ENCODE data around the gene RAB7B.
"Not testable (repeated sequence)": the region's sequence is repeated elsewhere in the genome, so short reads cannot be mapped to it uniquely, and the experiment has no call there.

RAB7B gene

GRCh38 chr1:206002871-206003801 is at the start of gene RAB7B:
RAB7B (minus strand) TSS chr1:206003395; CDS start chr1:205994135, 9,260 bp downstream.
- Histone ChIP-seq H3K9me3 (ENCODE audit: control insufficient read depth, low read length) (no peaks in the 10 kb centered on the region), H3K4me3 (ENCODE audit: low read length) (peak within 1 kb of the TSS; percentile 1), H3K27me3 (ENCODE audit: control insufficient read depth, insufficient read depth, low read length) (no peaks in the 10 kb centered on the region), H3K36me3 (ENCODE audit: control insufficient read depth, insufficient read depth, low read length) (no peaks in the 10 kb centered on the region), H3K9ac (ENCODE audit: low read length) (peak within 1 kb of the TSS; percentile 43), H3K4me1 (ENCODE audit: control insufficient read depth, insufficient read depth, low read length) (peaks cover 64% of the 10 kb centered on the region)

- H3K27me3 ChIP-seq (ENCODE audit: control insufficient read depth, insufficient read depth, low read length); H3K36me3 ChIP-seq (ENCODE audit: control insufficient read depth, insufficient read depth, low read length); H3K9me3 ChIP-seq (ENCODE audit: control insufficient read depth, low read length); H3K4me3 ChIP-seq (ENCODE audit: low read length); H3K9ac ChIP-seq (ENCODE audit: low read length): not testable (repeated sequence)
- peaks cover 16% of the 10 kb centered on the region for H3K4me1 ChIP-seq (ENCODE audit: control insufficient read depth, insufficient read depth, low read length)
Observed at GRCh38 chr1:206052231-206052865, 49.2 kb upstream of the RAB7B start.

- peaks cover 16% of the 10 kb centered on the region for H3K4me1 ChIP-seq (ENCODE audit: control insufficient read depth, insufficient read depth, low read length)
- H3K4me3 ChIP-seq (ENCODE audit: low read length), result no peak overlapping the region
- H3K36me3 ChIP-seq (ENCODE audit: control insufficient read depth, insufficient read depth, low read length), result no peaks in the 10 kb centered on the region
- H3K27me3 ChIP-seq (ENCODE audit: control insufficient read depth, insufficient read depth, low read length), result no peaks in the 10 kb centered on the region
- no peaks in the 10 kb centered on the region for H3K9me3 ChIP-seq (ENCODE audit: control insufficient read depth, low read length)
- H3K9ac ChIP-seq (ENCODE audit: low read length), result no peak overlapping the region
Observed at GRCh38 chr1:206050655-206051235, 47.5 kb upstream of the RAB7B start.

DNA sequence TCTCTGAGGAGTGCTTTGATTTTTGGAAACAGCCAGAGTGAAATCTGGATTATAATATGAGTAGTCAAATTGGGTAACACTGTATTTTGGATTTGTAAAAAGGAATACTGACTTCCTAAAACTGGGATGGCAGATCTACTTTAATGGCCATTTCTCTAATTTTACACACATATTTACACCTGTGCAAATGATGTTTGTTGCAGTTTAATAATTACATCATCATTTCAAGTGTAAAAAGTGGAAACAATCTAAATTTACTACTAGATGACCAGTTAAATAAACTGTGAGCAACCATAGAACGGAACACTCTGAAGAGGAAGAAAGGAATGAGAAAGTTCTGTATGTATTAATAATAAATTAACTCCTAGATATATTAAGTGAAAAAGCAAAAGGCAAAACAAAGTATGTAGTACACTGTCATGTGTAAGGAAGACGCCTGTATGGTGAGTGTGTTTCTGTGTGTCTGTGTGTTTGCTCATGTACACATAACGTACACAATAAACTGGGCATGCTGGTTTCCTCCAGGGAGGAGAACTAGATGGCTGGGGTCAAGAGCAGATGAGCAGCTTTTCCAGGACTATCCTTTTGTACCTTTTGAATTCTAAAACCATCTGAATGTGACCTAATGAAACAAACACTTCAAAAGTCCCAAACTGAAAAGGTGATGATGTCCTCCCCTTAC is 46.9 kb upstream of the RAB7B start:
- peaks cover 16% of the 10 kb centered on the region for H3K4me1 ChIP-seq (ENCODE audit: control insufficient read depth, insufficient read depth, low read length)
- H3K9ac ChIP-seq (ENCODE audit: low read length), result no peak overlapping the region
- H3K36me3 ChIP-seq (ENCODE audit: control insufficient read depth, insufficient read depth, low read length), result no peaks in the 10 kb centered on the region
- no peaks in the 10 kb centered on the region for H3K9me3 ChIP-seq (ENCODE audit: control insufficient read depth, low read length)
- no peaks in the 10 kb centered on the region for H3K27me3 ChIP-seq (ENCODE audit: control insufficient read depth, insufficient read depth, low read length)
- H3K4me3 ChIP-seq (ENCODE audit: low read length), result no peak overlapping the region

GRCh38 chr1:206049293-206049692 is 46.1 kb upstream of the RAB7B start:
- no peak overlapping the region for H3K9ac ChIP-seq (ENCODE audit: low read length)
- no peaks in the 10 kb centered on the region for H3K36me3 ChIP-seq (ENCODE audit: control insufficient read depth, insufficient read depth, low read length)
- H3K9me3 ChIP-seq (ENCODE audit: control insufficient read depth, low read length), result no peaks in the 10 kb centered on the region
- no peaks in the 10 kb centered on the region for H3K27me3 ChIP-seq (ENCODE audit: control insufficient read depth, insufficient read depth, low read length)
- peaks cover 16% of the 10 kb centered on the region for H3K4me1 ChIP-seq (ENCODE audit: control insufficient read depth, insufficient read depth, low read length)
- no peak overlapping the region for H3K4me3 ChIP-seq (ENCODE audit: low read length)

GRCh38 chr1:206048582-206048981 is 45.4 kb upstream of the RAB7B start:
- Histone ChIP-seq H3K9ac (ENCODE audit: low read length) (peak overlapping the region; percentile 24), H3K4me1 (ENCODE audit: control insufficient read depth, insufficient read depth, low read length) (peaks cover 16% of the 10 kb centered on the region), H3K9me3 (ENCODE audit: control insufficient read depth, low read length) (no peaks in the 10 kb centered on the region), H3K36me3 (ENCODE audit: control insufficient read depth, insufficient read depth, low read length) (no peaks in the 10 kb centered on the region), H3K4me3 (ENCODE audit: low read length) (no peak overlapping the region), H3K27me3 (ENCODE audit: control insufficient read depth, insufficient read depth, low read length) (no peaks in the 10 kb centered on the region)

DNA sequence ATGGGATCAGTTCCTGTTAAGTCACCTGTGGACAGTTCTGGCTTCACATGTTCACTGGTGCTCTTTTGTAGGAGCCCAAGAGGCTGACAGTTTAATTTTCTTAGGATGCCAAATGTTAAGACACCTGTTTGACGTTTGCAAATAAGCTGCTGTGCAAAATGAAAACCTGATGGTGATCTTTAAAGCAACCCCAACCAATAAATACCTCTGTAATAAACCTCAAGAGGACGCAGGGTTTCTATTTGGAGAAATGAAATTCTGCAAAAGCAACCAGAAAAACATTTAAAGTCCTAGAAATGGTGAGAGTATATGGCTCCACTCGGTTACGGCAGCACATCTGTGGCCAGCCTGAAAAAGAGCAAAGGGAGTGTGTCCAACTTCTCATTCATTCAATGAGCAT is 44.1 kb upstream of the RAB7B start:
- Histone ChIP-seq H3K4me3 (ENCODE audit: low read length) (no peak overlapping the region), H3K9me3 (ENCODE audit: control insufficient read depth, low read length) (no peaks in the 10 kb centered on the region), H3K9ac (ENCODE audit: low read length) (no peak overlapping the region), H3K27me3 (ENCODE audit: control insufficient read depth, insufficient read depth, low read length) (no peaks in the 10 kb centered on the region), H3K4me1 (ENCODE audit: control insufficient read depth, insufficient read depth, low read length) (peaks cover 16% of the 10 kb centered on the region), H3K36me3 (ENCODE audit: control insufficient read depth, insufficient read depth, low read length) (no peaks in the 10 kb centered on the region)

DNA sequence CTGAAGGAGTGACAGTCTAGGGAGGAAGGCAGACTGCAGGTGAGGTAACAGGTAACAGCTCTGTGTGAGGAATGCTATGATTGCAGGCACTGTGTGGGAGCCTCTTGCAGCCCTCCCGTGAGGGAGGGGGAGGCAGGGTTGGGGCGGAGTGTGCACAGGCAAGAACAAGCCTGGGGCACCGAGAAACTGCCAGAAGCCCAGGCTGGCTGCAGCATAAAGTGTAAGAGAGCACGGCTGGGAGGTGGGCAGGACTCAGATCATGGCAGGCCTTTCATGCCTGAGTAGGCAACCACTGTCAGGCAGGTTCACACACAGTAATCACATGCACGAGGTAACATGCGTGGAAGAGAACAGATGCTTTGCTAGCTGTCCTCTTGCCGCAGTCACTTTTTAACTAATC is 38.4 kb upstream of the RAB7B start:
- no peaks in the 10 kb centered on the region for H3K9me3 ChIP-seq (ENCODE audit: control insufficient read depth, low read length)
- H3K36me3 ChIP-seq (ENCODE audit: control insufficient read depth, insufficient read depth, low read length), result no peaks in the 10 kb centered on the region
- H3K4me3 ChIP-seq (ENCODE audit: low read length), result no peak overlapping the region
- H3K9ac ChIP-seq (ENCODE audit: low read length), result no peak overlapping the region
- H3K27me3 ChIP-seq (ENCODE audit: control insufficient read depth, insufficient read depth, low read length), result no peaks in the 10 kb centered on the region
- no peaks in the 10 kb centered on the region for H3K4me1 ChIP-seq (ENCODE audit: control insufficient read depth, insufficient read depth, low read length)

DNA sequence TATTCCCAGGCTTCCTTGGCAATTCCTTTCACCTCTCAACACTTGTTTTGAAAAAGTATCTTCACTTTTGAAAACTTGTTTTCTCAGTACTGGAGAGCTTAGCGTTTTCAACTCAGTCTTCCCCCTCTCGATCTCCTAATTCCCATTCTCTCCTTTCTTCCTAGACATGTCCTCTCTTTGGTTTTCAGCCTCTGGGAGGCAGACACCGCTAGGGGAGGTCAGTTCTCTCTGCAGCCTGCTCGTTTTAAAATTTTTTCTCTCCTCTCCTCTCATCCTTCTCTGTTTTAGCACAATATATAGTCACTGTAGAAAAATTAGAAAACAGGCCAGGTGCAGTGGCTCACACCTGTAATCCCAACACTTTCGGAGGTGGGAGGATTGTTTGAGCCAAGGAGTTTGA is 37.1 kb upstream of the RAB7B start:
- no peaks in the 10 kb centered on the region for H3K4me1 ChIP-seq (ENCODE audit: control insufficient read depth, insufficient read depth, low read length)
- H3K36me3 ChIP-seq (ENCODE audit: control insufficient read depth, insufficient read depth, low read length), result no peaks in the 10 kb centered on the region
- H3K4me3 ChIP-seq (ENCODE audit: low read length), result no peak overlapping the region
- no peak overlapping the region for H3K9ac ChIP-seq (ENCODE audit: low read length)
- H3K27me3 ChIP-seq (ENCODE audit: control insufficient read depth, insufficient read depth, low read length), result no peaks in the 10 kb centered on the region
- H3K9me3 ChIP-seq (ENCODE audit: control insufficient read depth, low read length), result no peaks in the 10 kb centered on the region

DNA sequence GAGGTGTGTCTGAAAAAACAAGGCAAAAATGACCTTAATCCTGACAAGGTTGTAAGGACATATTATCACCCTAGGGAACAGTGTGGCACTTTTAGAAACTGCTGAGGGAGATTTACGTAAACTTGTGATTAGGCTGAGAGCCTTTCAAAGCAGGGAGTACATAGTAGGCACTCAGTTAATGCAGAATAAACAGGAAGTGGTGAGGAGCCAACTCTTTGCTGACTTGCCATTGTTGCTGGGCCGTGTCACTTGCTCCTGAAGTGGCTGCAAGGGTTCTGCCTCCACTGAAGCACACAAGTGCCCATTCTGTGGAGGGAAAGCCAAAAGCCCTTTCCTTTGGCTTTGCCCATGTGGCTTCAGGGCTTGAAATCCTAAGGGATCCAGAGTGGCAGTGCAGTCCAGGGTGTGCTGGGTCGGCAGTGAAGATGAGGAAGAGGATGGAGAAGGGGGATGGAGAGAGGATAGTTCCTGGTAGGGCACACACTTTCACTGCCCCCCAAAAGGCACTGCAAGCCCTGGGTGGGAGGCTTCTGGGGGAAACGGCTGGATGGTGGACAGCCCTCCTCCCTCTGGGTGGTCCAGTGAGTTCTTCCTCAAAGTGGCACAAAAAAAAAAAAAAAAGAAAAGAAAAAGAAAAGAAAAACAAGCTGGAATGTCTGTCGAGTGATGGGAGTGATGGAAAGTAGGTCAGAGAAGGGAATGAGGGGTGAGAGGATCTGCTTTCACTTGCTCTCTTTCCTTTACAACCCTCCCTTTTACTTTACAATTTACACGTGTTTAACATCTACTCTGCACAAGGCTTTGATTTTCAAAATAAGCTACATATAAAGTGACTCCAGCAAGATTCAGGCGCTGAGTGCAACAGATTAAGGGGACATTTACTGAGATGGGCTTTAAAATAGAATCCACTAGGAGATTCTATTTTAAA is 36.1 kb upstream of the RAB7B start:
- no peaks in the 10 kb centered on the region for H3K27me3 ChIP-seq (ENCODE audit: control insufficient read depth, insufficient read depth, low read length)
- no peak overlapping the region for H3K9ac ChIP-seq (ENCODE audit: low read length)
- peaks cover 5% of the 10 kb centered on the region for H3K4me1 ChIP-seq (ENCODE audit: control insufficient read depth, insufficient read depth, low read length)
- H3K4me3 ChIP-seq (ENCODE audit: low read length), result no peak overlapping the region
- H3K36me3 ChIP-seq (ENCODE audit: control insufficient read depth, insufficient read depth, low read length), result no peaks in the 10 kb centered on the region
- H3K9me3 ChIP-seq (ENCODE audit: control insufficient read depth, low read length), result no peaks in the 10 kb centered on the region

DNA sequence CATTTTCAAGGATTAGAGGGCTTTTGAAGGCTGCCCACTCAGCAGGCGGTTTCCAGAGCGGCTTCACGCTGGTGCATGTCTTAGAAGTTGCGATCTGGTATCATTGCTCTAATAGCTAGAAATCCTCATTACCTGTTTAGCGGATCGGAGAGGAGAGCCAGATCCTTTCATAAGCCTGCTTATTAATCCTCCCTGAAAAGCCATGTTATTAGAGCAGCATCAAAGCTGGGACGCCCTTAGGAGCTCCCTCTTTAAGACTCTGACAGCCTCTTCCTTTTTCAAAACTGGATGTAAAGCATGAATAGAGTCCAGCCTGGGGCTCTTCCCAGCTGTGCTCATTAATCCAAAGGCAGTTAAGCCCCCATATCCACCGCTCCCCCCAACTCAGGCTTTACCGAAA is 34.4 kb upstream of the RAB7B start:
- Histone ChIP-seq H3K4me1 (ENCODE audit: control insufficient read depth, insufficient read depth, low read length) (peaks cover 5% of the 10 kb centered on the region), H3K9me3 (ENCODE audit: control insufficient read depth, low read length) (no peaks in the 10 kb centered on the region), H3K27me3 (ENCODE audit: control insufficient read depth, insufficient read depth, low read length) (no peaks in the 10 kb centered on the region), H3K36me3 (ENCODE audit: control insufficient read depth, insufficient read depth, low read length) (no peaks in the 10 kb centered on the region), H3K4me3 (ENCODE audit: low read length) (no peak overlapping the region), H3K9ac (ENCODE audit: low read length) (no peak overlapping the region)

Data from mucosa of stomach (tissue), 1 donor.